Measurements from ENCODE around the gene TRIM34. TPM values are rescaled to one million over a fixed set of nuclear protein-coding genes. Genes with fewer than 3 reads are reported as not detected.

Gene TRIM34
- total RNA-seq, 1 experiment from 2014 or later: 0.66 TPM

DNA sequence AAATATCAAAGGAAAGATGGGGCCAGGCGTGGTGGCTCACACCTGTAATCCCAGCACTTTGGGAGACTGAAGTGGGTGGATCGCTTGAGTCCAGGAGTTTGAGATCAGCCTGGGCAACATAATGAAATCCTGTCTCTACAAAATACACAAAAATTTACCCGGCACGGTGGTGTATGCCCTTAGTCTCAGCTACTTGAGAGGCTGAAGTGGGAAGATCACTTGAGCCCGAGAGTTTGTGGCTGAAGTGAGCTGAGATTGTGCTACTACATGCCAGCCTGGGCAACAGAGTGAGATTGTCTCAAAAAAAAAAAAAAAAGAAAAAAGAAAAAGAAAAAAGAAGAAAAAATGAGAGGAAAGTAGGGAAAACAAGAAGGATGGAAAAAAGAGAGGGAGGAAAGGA is 32.2 kb upstream of the TRIM34 start:
- ATAC-seq (no peak), DNase-seq (ENCODE audit: low spot score) (no peak)
- no peak for TF ChIP-seq SMAD4 (CRISPR knock-in tag; IDR thresholded peaks at IDR 0.05)
- no peak for TF ChIP-seq ZBTB21 (CRISPR knock-in tag; IDR thresholded peaks at IDR 0.05; ENCODE audit: borderline replicate concordance)
- ChIA-PET CTCF (interaction anchor here (0.7 kb wide), 1 partner anchor 134 kb away, joined by 4 read pairs; no protein-coding TSS in a partner anchor), POLR2A (no interaction called here)
- Mint-ChIP-seq H3K9me3 (peaks cover 19% of the 10 kb centered on the region), H3K36me3 (peaks cover 13% of the 10 kb centered on the region), H3K27me3 (ENCODE audit: low read depth) (no peaks in the 10 kb centered on the region), H3K27ac (no peak overlapping the region), H3K4me1 (peaks cover 21% of the 10 kb centered on the region), H3K4me3 (no peak overlapping the region)

DNA sequence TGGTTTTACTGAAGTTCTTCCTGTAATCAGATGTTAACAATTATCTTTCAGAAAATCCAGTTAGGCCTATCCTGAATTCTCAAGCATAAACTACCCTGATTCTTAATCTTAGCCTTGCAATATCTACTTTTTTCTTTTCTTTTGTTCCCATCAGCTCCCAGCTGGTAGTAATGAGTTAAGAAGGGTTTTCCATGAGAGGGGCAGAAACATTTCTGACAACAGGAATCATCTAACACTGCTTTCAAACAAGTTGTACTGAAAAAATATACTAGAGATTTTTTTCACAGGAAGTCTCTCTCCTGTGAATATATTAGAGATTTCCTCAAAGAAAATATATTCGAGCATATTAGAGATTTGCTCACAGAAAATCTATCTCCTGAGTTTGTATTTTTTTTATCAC is 31.7 kb upstream of the TRIM34 start:
- H3K27ac Mint-ChIP-seq: no peak overlapping the region
- ChIA-PET POLR2A (no interaction called here), CTCF (no interaction called here)
- ATAC-seq (no peak), DNase-seq (ENCODE audit: low spot score) (no peak)
- peaks cover 19% of the 10 kb centered on the region for H3K9me3 Mint-ChIP-seq
- no peak overlapping the region for H3K4me3 Mint-ChIP-seq
- H3K4me1 Mint-ChIP-seq: peaks cover 27% of the 10 kb centered on the region
- peaks cover 13% of the 10 kb centered on the region for H3K36me3 Mint-ChIP-seq
- H3K27me3 Mint-ChIP-seq (ENCODE audit: low read depth): no peaks in the 10 kb centered on the region
- TF ChIP-seq, protein P1, sequence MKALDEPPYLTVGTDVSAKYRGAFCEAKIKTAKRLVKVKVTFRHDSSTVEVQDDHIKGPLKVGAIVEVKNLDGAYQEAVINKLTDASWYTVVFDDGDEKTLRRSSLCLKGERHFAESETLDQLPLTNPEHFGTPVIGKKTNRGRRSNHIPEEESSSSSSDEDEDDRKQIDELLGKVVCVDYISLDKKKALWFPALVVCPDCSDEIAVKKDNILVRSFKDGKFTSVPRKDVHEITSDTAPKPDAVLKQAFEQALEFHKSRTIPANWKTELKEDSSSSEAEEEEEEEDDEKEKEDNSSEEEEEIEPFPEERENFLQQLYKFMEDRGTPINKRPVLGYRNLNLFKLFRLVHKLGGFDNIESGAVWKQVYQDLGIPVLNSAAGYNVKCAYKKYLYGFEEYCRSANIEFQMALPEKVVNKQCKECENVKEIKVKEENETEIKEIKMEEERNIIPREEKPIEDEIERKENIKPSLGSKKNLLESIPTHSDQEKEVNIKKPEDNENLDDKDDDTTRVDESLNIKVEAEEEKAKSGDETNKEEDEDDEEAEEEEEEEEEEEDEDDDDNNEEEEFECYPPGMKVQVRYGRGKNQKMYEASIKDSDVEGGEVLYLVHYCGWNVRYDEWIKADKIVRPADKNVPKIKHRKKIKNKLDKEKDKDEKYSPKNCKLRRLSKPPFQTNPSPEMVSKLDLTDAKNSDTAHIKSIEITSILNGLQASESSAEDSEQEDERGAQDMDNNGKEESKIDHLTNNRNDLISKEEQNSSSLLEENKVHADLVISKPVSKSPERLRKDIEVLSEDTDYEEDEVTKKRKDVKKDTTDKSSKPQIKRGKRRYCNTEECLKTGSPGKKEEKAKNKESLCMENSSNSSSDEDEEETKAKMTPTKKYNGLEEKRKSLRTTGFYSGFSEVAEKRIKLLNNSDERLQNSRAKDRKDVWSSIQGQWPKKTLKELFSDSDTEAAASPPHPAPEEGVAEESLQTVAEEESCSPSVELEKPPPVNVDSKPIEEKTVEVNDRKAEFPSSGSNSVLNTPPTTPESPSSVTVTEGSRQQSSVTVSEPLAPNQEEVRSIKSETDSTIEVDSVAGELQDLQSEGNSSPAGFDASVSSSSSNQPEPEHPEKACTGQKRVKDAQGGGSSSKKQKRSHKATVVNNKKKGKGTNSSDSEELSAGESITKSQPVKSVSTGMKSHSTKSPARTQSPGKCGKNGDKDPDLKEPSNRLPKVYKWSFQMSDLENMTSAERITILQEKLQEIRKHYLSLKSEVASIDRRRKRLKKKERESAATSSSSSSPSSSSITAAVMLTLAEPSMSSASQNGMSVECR (CRISPR knock-in tag; IDR thresholded peaks at IDR 0.05; ENCODE audit: borderline replicate concordance): no peak
- TF ChIP-seq JAZF1 (CRISPR knock-in tag; IDR thresholded peaks at IDR 0.05) (no peak), NFE2L1 (CRISPR knock-in tag; IDR thresholded peaks at IDR 0.05) (no peak), ZNF317 (CRISPR knock-in tag; IDR thresholded peaks at IDR 0.05; ENCODE audit: borderline replicate concordance, low read depth) (no peak), GRHL2 (CRISPR knock-in tag; IDR thresholded peaks at IDR 0.05; ENCODE audit: insufficient replicate concordance, severe bottlenecking) (no peak), NR1H2 (CRISPR knock-in tag; IDR thresholded peaks at IDR 0.05) (no peak), JUN (CRISPR knock-in tag; IDR thresholded peaks at IDR 0.05) (no peak), ZNF232 (CRISPR knock-in tag; IDR thresholded peaks at IDR 0.05) (no peak), MYBL2 (CRISPR knock-in tag; IDR thresholded peaks at IDR 0.05) (no peak)
- TF ChIP-seq, protein P2, sequence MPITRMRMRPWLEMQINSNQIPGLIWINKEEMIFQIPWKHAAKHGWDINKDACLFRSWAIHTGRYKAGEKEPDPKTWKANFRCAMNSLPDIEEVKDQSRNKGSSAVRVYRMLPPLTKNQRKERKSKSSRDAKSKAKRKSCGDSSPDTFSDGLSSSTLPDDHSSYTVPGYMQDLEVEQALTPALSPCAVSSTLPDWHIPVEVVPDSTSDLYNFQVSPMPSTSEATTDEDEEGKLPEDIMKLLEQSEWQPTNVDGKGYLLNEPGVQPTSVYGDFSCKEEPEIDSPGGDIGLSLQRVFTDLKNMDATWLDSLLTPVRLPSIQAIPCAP (CRISPR knock-in tag; IDR thresholded peaks at IDR 0.05): no peak
- TF ChIP-seq, protein P3, sequence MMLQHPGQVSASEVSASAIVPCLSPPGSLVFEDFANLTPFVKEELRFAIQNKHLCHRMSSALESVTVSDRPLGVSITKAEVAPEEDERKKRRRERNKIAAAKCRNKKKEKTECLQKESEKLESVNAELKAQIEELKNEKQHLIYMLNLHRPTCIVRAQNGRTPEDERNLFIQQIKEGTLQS (CRISPR knock-in tag; conservative IDR thresholded peaks at IDR 0.05): no peak
- TF ChIP-seq, protein P4, sequence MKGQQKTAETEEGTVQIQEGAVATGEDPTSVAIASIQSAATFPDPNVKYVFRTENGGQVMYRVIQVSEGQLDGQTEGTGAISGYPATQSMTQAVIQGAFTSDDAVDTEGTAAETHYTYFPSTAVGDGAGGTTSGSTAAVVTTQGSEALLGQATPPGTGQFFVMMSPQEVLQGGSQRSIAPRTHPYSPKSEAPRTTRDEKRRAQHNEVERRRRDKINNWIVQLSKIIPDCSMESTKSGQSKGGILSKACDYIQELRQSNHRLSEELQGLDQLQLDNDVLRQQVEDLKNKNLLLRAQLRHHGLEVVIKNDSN (CRISPR knock-in tag; IDR thresholded peaks at IDR 0.05): no peak
- TF ChIP-seq, protein P5, sequence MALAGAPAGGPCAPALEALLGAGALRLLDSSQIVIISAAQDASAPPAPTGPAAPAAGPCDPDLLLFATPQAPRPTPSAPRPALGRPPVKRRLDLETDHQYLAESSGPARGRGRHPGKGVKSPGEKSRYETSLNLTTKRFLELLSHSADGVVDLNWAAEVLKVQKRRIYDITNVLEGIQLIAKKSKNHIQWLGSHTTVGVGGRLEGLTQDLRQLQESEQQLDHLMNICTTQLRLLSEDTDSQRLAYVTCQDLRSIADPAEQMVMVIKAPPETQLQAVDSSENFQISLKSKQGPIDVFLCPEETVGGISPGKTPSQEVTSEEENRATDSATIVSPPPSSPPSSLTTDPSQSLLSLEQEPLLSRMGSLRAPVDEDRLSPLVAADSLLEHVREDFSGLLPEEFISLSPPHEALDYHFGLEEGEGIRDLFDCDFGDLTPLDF (CRISPR knock-in tag; IDR thresholded peaks at IDR 0.05): no peak
- TF ChIP-seq, protein P6, sequence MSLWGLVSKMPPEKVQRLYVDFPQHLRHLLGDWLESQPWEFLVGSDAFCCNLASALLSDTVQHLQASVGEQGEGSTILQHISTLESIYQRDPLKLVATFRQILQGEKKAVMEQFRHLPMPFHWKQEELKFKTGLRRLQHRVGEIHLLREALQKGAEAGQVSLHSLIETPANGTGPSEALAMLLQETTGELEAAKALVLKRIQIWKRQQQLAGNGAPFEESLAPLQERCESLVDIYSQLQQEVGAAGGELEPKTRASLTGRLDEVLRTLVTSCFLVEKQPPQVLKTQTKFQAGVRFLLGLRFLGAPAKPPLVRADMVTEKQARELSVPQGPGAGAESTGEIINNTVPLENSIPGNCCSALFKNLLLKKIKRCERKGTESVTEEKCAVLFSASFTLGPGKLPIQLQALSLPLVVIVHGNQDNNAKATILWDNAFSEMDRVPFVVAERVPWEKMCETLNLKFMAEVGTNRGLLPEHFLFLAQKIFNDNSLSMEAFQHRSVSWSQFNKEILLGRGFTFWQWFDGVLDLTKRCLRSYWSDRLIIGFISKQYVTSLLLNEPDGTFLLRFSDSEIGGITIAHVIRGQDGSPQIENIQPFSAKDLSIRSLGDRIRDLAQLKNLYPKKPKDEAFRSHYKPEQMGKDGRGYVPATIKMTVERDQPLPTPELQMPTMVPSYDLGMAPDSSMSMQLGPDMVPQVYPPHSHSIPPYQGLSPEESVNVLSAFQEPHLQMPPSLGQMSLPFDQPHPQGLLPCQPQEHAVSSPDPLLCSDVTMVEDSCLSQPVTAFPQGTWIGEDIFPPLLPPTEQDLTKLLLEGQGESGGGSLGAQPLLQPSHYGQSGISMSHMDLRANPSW (CRISPR knock-in tag; conservative IDR thresholded peaks at IDR 0.05; ENCODE audit: low read depth): no peak
- TF ChIP-seq, protein P7, sequence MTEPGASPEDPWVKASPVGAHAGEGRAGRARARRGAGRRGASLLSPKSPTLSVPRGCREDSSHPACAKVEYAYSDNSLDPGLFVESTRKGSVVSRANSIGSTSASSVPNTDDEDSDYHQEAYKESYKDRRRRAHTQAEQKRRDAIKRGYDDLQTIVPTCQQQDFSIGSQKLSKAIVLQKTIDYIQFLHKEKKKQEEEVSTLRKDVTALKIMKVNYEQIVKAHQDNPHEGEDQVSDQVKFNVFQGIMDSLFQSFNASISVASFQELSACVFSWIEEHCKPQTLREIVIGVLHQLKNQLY (CRISPR knock-in tag; IDR thresholded peaks at IDR 0.05): no peak
- TF ChIP-seq, protein P8, sequence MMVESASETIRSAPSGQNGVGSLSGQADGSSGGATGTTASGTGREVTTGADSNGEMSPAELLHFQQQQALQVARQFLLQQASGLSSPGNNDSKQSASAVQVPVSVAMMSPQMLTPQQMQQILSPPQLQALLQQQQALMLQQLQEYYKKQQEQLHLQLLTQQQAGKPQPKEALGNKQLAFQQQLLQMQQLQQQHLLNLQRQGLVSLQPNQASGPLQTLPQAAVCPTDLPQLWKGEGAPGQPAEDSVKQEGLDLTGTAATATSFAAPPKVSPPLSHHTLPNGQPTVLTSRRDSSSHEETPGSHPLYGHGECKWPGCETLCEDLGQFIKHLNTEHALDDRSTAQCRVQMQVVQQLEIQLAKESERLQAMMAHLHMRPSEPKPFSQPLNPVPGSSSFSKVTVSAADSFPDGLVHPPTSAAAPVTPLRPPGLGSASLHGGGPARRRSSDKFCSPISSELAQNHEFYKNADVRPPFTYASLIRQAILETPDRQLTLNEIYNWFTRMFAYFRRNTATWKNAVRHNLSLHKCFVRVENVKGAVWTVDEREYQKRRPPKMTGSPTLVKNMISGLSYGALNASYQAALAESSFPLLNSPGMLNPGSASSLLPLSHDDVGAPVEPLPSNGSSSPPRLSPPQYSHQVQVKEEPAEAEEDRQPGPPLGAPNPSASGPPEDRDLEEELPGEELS (CRISPR knock-in tag; IDR thresholded peaks at IDR 0.05): no peak
- TF ChIP-seq, protein P9, sequence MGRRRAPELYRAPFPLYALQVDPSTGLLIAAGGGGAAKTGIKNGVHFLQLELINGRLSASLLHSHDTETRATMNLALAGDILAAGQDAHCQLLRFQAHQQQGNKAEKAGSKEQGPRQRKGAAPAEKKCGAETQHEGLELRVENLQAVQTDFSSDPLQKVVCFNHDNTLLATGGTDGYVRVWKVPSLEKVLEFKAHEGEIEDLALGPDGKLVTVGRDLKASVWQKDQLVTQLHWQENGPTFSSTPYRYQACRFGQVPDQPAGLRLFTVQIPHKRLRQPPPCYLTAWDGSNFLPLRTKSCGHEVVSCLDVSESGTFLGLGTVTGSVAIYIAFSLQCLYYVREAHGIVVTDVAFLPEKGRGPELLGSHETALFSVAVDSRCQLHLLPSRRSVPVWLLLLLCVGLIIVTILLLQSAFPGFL (CRISPR knock-in tag; IDR thresholded peaks at IDR 0.05; ENCODE audit: borderline replicate concordance): no peak
